Body of pancreas (tissue), 4 donors: ENCODE measurements around the gene ISL2.

Source experiments
- POLR2A ChIP-seq, 3 donors: fragments of 450-650 bp; IDR thresholded peaks; one replicate each; pipeline ENCODE4 v1.6.1; 2016; ENCODE audit warnings: antibody characterized with exemption in 3 of 3, mild to moderate bottlenecking in 2 of 3
- TF ChIP-seq, protein P1 (sequence below), 7 experiments: fragments of 450-650 bp in 4 of 7; fragments of 200-600 bp in 3 of 7; sonication (generic) in 3 of 7; IDR thresholded peaks; one replicate each; pipeline ENCODE4 v1.5.1; 2016 to 2019; ENCODE audit warnings: antibody characterized with exemption in 7 of 7

DNA sequence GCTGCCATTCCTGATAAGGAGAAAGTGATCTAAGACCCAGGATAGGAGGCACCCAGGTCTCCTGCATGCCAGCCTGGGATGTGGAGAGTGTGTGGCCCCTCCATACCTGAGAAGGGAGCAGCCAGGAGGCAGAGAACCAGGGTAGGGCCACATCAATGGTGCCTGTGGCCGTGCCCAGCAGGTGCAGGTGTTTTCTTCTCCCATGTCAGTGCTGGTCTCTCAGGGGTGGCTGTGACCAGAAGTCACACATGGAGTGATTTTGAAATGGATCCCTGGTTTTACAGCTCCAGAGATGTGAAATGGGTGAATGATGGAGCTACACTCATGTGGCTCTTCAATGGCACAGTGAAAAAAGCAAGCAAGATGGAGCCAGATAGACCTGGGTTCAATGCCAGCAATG lies 3.3 kb upstream of the ISL2 start:
- TF ChIP-seq, protein P1, sequence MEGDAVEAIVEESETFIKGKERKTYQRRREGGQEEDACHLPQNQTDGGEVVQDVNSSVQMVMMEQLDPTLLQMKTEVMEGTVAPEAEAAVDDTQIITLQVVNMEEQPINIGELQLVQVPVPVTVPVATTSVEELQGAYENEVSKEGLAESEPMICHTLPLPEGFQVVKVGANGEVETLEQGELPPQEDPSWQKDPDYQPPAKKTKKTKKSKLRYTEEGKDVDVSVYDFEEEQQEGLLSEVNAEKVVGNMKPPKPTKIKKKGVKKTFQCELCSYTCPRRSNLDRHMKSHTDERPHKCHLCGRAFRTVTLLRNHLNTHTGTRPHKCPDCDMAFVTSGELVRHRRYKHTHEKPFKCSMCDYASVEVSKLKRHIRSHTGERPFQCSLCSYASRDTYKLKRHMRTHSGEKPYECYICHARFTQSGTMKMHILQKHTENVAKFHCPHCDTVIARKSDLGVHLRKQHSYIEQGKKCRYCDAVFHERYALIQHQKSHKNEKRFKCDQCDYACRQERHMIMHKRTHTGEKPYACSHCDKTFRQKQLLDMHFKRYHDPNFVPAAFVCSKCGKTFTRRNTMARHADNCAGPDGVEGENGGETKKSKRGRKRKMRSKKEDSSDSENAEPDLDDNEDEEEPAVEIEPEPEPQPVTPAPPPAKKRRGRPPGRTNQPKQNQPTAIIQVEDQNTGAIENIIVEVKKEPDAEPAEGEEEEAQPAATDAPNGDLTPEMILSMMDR (IDR thresholded peaks at IDR 0.05) = no peak
- no peak for TF ChIP-seq POLR2A (IDR thresholded peaks at IDR 0.05)
